Activated naive CD8-positive, alpha-beta T cell treated with anti-CD3 and anti-CD28 coated beads, Interleukin-2, amount 10 ng/mL, durations not matched to agents 7 days and 5 days (primary cell): ENCODE measurements around the gene COL5A1. TPM values are rescaled to one million over a fixed set of nuclear protein-coding genes. Genes with fewer than 3 reads are reported as not detected.

Experiments used
- ATAC-seq: fragments of 150-1000 bp; cut with Tn5 transposase; one replicate; pipeline ENCODE4 v1.10.0; 2021; ENCODE audit warnings: low read depth, moderate library complexity
- POLR2A ChIA-PET: fragments of 350-600 bp; sonication (Branson Sonifier 250); formaldehyde crosslinking; loops from one replicate; lab custom pipeline; 2021; ENCODE audit warnings: antibody characterized with exemption; lab: Charles Lee
- DNase-seq: peaks from one replicate; pipeline ENCODE4 v3.0.0; 2021
- H3K27ac Mint-ChIP-seq: one replicate; pipeline ENCODE4 v1.8.0; 2022; ENCODE audit warnings: mild to moderate bottlenecking, mixed read lengths
- H3K27me3 Mint-ChIP-seq: one replicate; pipeline ENCODE4 v1.8.0; 2022; ENCODE audit warnings: mild to moderate bottlenecking, moderate library complexity, mixed read lengths
- H3K36me3 Mint-ChIP-seq: one replicate; pipeline ENCODE4 v1.8.0; 2021; ENCODE audit warnings: mild to moderate bottlenecking, mixed read lengths
- H3K4me1 Mint-ChIP-seq: one replicate; pipeline ENCODE4 v1.8.0; 2021; ENCODE audit warnings: mixed read lengths
- H3K4me3 Mint-ChIP-seq: one replicate; pipeline ENCODE4 v1.8.0; 2022; ENCODE audit warnings: mild to moderate bottlenecking, moderate library complexity, mixed read lengths
- H3K9me3 Mint-ChIP-seq: one replicate; pipeline ENCODE4 v1.8.0; 2021; ENCODE audit warnings: mixed read lengths
- total RNA-seq, 2 experiments: library from RNA; stranded (reverse); gene quantifications; one replicate each; pipeline ENCODE4 v1.2.3, GENCODE V29; 2021

Gene COL5A1
- total RNA-seq, 2 experiments from 2014 or later, result 0.71 to 0.86 TPM

GRCh38 chr9:134617836-134618162, 23.8 kb upstream of the COL5A1 start:
- no peak overlapping the region for H3K4me3 Mint-ChIP-seq
- POLR2A ChIA-PET, result no interaction called here
- H3K27ac Mint-ChIP-seq, result no peak overlapping the region
- DNase-seq (peak; percentile 15), ATAC-seq (no peak)
- H3K4me1 Mint-ChIP-seq, result no peaks in the 10 kb centered on the region
- H3K9me3 Mint-ChIP-seq, result no peaks in the 10 kb centered on the region
- peaks cover 5% of the 10 kb centered on the region for H3K27me3 Mint-ChIP-seq
- H3K36me3 Mint-ChIP-seq, result no peaks in the 10 kb centered on the region

- peaks cover 3% of the 10 kb centered on the region for H3K27me3 Mint-ChIP-seq
- H3K4me1 Mint-ChIP-seq, result no peaks in the 10 kb centered on the region
- DNase-seq (no peak), ATAC-seq (no peak)
- POLR2A ChIA-PET, result no interaction called here
- no peak overlapping the region for H3K4me3 Mint-ChIP-seq
- no peak overlapping the region for H3K27ac Mint-ChIP-seq
- no peaks in the 10 kb centered on the region for H3K36me3 Mint-ChIP-seq
- H3K9me3 Mint-ChIP-seq, result no peaks in the 10 kb centered on the region
Observed at GRCh38 chr9:134618163-134618832, 23.3 kb upstream of the COL5A1 start.

- POLR2A ChIA-PET, result no interaction called here
- Mint-ChIP-seq H3K4me3 (no peak overlapping the region), H3K27ac (no peak overlapping the region), H3K36me3 (no peaks in the 10 kb centered on the region), H3K4me1 (no peaks in the 10 kb centered on the region), H3K9me3 (no peaks in the 10 kb centered on the region), H3K27me3 (peaks cover 3% of the 10 kb centered on the region)
- no peak for ATAC-seq
- peak; percentile 15 for DNase-seq
Observed at GRCh38 chr9:134618833-134619447, 22.7 kb upstream of the COL5A1 start.

- Mint-ChIP-seq H3K27me3 (peaks cover 3% of the 10 kb centered on the region), H3K9me3 (no peaks in the 10 kb centered on the region), H3K27ac (no peak overlapping the region), H3K4me1 (no peaks in the 10 kb centered on the region), H3K4me3 (no peak overlapping the region), H3K36me3 (no peaks in the 10 kb centered on the region)
- POLR2A ChIA-PET, result no interaction called here
- ATAC-seq (no peak), DNase-seq (peak; percentile 15)
Observed at GRCh38 chr9:134619448-134619982, 22.1 kb upstream of the COL5A1 start.

- peaks cover 3% of the 10 kb centered on the region for H3K27me3 Mint-ChIP-seq
- DNase-seq, result peak; percentile 6
Observed at GRCh38 chr9:134619983-134620661, 21.5 kb upstream of the COL5A1 start.

GRCh38 chr9:134620751-134621557, 20.6 kb upstream of the COL5A1 start:
- Mint-ChIP-seq H3K4me1 (no peaks in the 10 kb centered on the region), H3K27me3 (peaks cover 3% of the 10 kb centered on the region), H3K36me3 (no peaks in the 10 kb centered on the region), H3K9me3 (no peaks in the 10 kb centered on the region), H3K4me3 (no peak overlapping the region), H3K27ac (no peak overlapping the region)
- POLR2A ChIA-PET, result no interaction called here
- DNase-seq, result peak; percentile 11
- no peak for ATAC-seq

More at GRCh38 chr9:134619983-134620661, 21.5 kb upstream of the COL5A1 start:
- no peak overlapping the region for H3K27ac Mint-ChIP-seq
- no peaks in the 10 kb centered on the region for H3K36me3 Mint-ChIP-seq
- H3K4me1 Mint-ChIP-seq, result no peaks in the 10 kb centered on the region
- H3K4me3 Mint-ChIP-seq, result no peak overlapping the region
- POLR2A ChIA-PET, result no interaction called here
- no peak for ATAC-seq
- no peaks in the 10 kb centered on the region for H3K9me3 Mint-ChIP-seq

- POLR2A ChIA-PET, result no interaction called here
- DNase-seq, result peak; percentile 5
- no peak for ATAC-seq
Observed at GRCh38 chr9:134621558-134622110, 20.0 kb upstream of the COL5A1 start.

GRCh38 chr9:134622896-134623257, 18.7 kb upstream of the COL5A1 start:
- Mint-ChIP-seq H3K4me1 (no peaks in the 10 kb centered on the region), H3K4me3 (no peak overlapping the region), H3K27me3 (no peaks in the 10 kb centered on the region), H3K27ac (no peak overlapping the region), H3K9me3 (no peaks in the 10 kb centered on the region), H3K36me3 (no peaks in the 10 kb centered on the region)
- ATAC-seq, result no peak
- POLR2A ChIA-PET, result no interaction called here
- no peak for DNase-seq

More at GRCh38 chr9:134621558-134622110, 20.0 kb upstream of the COL5A1 start:
- Mint-ChIP-seq H3K4me3 (no peak overlapping the region), H3K4me1 (no peaks in the 10 kb centered on the region), H3K27ac (no peak overlapping the region), H3K9me3 (no peaks in the 10 kb centered on the region), H3K36me3 (no peaks in the 10 kb centered on the region), H3K27me3 (peaks cover under 1% of the 10 kb centered on the region)

- Mint-ChIP-seq H3K27me3 (no peaks in the 10 kb centered on the region), H3K4me3 (no peak overlapping the region), H3K27ac (no peak overlapping the region), H3K36me3 (no peaks in the 10 kb centered on the region), H3K9me3 (no peaks in the 10 kb centered on the region), H3K4me1 (no peaks in the 10 kb centered on the region)
- ATAC-seq (no peak), DNase-seq (no peak)
- POLR2A ChIA-PET, result no interaction called here
Observed at GRCh38 chr9:134623258-134624066, 18.1 kb upstream of the COL5A1 start.

- POLR2A ChIA-PET, result no interaction called here
- no peak for ATAC-seq
- no peaks in the 10 kb centered on the region for H3K27me3 Mint-ChIP-seq
Observed at GRCh38 chr9:134624137-134624591, 17.4 kb upstream of the COL5A1 start.

GRCh38 chr9:134624621-134625181, 16.9 kb upstream of the COL5A1 start:
- H3K4me1 Mint-ChIP-seq, result no peaks in the 10 kb centered on the region
- no peaks in the 10 kb centered on the region for H3K27me3 Mint-ChIP-seq
- no peak overlapping the region for H3K27ac Mint-ChIP-seq
- no peak overlapping the region for H3K4me3 Mint-ChIP-seq
- no peaks in the 10 kb centered on the region for H3K36me3 Mint-ChIP-seq
- no peaks in the 10 kb centered on the region for H3K9me3 Mint-ChIP-seq
- ATAC-seq (no peak), DNase-seq (no peak)
- POLR2A ChIA-PET, result no interaction called here

More at GRCh38 chr9:134624137-134624591, 17.4 kb upstream of the COL5A1 start:
- Mint-ChIP-seq H3K27ac (no peak overlapping the region), H3K36me3 (no peaks in the 10 kb centered on the region), H3K4me1 (no peaks in the 10 kb centered on the region), H3K4me3 (no peak overlapping the region), H3K9me3 (no peaks in the 10 kb centered on the region)
- no peak for DNase-seq

GRCh38 chr9:134625361-134626068, 16.1 kb upstream of the COL5A1 start:
- H3K4me3 Mint-ChIP-seq, result no peak overlapping the region
- H3K9me3 Mint-ChIP-seq, result no peaks in the 10 kb centered on the region
- H3K4me1 Mint-ChIP-seq, result no peaks in the 10 kb centered on the region
- ATAC-seq, result no peak
- no peak overlapping the region for H3K27ac Mint-ChIP-seq
- H3K36me3 Mint-ChIP-seq, result no peaks in the 10 kb centered on the region
- no peaks in the 10 kb centered on the region for H3K27me3 Mint-ChIP-seq
- POLR2A ChIA-PET, result no interaction called here
- no peak for DNase-seq
